HG02981 (cell line): ENCODE data around the gene RCE1.

ENCODE experiments used
- ATAC-seq: cut with Tn5 transposase; IDR thresholded peaks from one replicate; pipeline ENCODE4 v1.9.1; 2021; ENCODE audit warnings: mild to moderate bottlenecking, moderate library complexity; ENCODE audit not compliant: unreplicated experiment

RCE1 gene

GRCh38 chr11:66844496-66845142 is 1.4 kb downstream of the RCE1 start:
- no peak for ATAC-seq

DNA sequence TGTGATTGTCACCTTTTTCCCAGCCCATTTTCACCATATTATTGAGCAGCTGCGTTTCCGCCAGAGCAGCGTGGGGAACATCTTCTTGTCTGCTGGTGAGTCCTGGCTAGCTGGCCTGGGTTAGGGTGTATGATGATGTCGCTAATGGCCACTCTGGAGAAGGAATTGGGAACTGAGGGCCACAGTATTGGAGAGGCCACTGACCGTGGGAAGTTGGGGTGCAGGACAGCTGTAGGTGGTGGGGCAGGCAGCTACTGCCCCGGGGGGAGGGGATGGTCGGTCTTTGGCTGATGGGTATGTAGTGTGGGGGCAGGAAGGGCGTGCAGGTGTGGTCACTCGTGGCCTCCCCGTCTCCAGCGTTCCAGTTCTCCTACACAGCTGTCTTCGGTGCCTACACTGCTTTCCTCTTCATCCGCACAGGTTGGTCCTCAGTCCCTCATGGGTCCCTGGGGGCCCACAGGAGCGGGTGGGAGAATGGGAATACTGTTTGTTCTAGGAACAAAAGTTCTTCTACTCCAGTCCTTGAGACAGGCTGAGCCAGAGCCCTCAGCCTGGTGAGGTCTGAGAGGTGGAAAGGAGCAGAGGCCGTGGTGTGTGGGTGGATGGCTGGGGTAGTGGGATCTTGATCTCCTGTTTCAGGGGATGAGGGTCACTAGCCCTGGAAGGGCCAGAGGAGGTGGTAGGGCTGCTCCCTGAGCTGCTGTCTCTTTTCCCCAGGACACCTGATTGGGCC is 2.1 kb downstream of the RCE1 start:
- no peak for ATAC-seq

GRCh38 chr11:66845876-66846212 is 2.6 kb downstream of the RCE1 start:
- ATAC-seq, result no peak

DNA sequence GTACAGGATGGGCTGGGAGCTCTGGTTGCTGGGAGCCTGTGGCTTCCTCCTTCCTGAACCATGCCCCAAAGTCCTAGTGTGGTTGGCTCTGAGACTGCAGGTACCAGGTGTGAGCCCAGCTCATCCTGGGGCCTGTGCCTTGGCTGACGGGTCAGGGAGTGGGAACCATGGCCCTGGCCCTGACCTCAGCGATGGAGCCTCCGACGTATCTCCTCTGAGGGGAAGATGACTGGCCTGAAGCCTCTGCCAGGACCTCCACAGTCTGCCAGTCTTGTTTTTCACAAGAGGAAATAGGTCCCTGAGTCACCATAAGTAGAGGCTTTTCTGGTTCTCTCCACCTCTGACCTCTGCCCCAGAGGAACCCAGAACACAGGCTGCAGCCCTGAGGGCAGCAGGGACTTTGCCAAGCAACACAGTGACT is 3.4 kb downstream of the RCE1 start:
- no peak for ATAC-seq

DNA sequence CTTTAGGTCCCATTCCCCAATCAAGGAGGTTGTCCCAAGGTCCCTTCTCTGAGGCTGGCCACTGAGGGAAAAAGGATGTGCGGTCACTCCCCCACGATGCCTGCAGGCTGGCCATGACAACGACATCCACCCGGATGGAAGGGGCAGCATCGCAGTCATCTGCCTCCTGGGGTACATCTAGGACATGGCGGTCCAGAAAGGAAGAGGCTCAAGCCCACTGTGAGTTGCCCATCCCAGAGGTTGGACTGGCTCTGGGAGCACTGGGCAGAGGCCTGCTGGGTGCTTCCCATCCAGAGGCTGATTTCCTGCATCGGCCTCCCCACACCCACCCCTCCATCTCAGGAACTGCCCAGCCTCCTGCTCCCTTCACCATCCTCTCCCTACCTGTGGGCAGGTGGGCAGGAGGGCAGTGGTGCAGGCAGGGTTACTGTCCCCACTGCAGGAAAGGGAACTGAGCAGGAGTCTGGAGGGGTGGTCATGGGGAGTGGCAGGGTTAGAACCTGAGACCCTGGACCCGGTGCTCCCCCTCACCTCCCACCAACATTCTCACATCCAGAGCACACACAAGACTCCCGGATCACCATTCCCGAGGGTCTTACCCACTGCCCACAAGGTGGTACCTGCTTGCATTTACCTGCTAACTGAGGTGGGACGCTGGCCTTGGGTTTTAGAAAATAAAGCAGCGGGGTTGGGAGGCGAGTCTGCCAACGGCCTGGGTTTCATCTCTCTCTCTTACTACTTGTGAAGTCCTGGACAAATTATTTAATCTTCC is 4.4 kb downstream of the RCE1 start:
- ATAC-seq, result no peak

DNA sequence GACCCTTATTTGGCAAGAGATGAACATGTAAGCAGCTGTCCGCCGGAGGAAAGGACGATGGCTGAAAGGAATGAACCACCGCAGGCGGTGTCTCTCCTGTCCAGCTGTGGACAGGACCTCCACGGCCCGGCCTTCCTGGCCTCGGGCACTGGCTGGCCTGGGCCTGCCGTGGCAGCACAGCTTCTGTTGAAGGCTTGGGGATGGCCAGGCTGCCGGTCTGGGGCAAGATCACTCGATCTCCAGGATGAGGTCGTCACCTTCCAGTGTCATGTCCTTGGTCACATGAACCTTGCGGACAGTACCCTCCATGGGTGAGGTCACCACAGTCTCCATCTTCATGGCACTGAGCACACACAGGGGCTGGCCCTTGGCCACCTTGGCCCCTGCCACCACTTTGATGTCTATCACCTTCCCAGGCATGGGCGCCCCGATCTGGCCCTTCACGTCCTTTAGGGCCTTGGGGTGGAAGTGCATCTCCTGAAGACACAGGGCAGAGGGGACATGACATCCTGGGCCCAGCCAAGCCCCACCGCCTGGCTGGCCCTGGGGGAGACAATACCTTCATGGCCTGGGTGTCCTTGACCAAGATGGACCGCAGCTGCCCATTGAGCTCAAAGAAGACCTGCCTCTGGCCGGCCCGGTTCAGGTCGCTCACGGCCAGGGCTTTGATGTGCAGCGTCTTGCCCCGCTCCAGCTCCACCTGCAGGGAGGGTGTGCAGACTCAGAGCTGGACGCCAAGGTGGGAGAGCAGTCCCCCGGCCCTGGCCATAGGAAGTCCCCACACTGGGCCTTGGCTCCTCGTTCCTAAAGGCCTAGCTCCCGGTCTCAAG is 5.6 kb downstream of the RCE1 start:
- no peak for ATAC-seq

- ATAC-seq, result no peak
Observed at GRCh38 chr11:66849501-66850234, 6.4 kb downstream of the RCE1 start.

DNA sequence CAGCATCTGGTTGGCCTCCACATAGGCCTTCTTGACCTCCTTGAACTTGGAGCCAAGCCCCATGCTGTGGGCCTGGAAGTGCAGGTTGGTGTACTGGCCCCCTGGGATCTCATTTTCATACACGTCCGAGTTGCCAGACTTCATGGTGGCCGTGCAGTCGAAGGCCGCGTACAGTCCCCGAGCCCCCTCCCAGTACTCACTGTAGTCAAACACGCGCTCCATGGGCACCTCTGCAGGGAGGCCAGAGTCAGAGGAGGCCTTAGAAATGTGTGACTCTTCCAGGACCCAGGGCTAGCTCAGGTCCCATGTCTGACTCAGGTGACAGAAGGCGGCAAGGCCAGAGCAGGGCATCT is 7.0 kb downstream of the RCE1 start:
- ATAC-seq, result no peak

GRCh38 chr11:66850588-66851238 is 7.5 kb downstream of the RCE1 start:
- no peak for ATAC-seq

DNA sequence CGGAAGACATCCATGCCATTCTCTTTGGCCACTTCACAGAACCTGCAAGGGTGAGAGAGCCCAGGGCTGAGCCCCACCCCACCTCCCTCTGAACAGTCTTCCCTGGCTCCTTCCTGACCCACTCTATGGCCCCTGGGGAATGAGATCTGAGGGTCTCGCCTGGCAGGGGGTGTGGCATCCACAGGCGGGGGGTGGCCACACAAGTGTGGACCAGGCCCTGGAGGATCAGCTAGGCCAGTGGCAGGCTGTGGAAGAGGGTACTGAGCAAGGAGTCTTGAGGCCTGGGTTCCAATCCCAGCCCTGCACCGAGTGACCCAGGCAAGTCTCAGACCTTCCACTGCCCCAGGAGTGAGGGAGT is 8.0 kb downstream of the RCE1 start:
- ATAC-seq, result no peak

DNA sequence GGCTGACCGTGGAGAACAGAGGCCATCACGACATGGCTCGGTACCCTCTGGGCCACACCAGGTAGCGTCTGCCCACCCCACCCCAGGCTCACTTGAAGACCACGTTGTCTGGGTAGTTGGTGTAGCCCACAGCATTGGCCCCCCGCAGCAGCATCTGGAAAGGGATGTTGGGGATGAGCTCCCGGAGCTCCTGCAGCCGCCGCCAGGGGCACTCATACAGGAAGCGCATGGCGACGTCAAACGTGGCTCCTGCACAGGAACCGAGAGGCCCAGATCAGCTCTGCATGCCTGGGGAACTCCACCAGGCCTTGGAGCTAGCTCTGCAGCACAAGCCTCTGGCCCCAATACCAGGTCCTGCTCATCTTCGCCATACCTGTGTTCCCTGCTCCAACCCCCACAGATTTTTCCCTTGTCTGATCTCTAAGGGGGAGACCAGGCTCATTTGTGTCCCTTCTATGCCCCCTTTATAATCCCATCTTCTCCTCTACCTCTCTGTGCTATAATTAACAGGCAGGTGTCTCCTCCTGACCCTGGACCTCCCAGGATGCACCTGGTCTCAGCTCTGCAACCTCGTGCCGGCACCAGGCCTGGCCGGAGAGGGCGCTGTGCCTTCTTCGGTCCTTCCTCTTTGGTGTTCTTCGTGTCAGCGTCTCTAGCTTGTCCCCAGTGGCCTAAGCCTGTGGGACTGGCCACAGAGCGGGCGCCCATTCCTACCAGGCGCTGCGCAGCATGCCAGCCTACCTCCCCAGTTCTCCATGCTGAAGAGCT is 8.6 kb downstream of the RCE1 start:
- ATAC-seq, result no peak

GRCh38 chr11:66852466-66853241 is 9.4 kb downstream of the RCE1 start:
- ATAC-seq, result no peak

GRCh38 chr11:66853242-66854229 is 10.3 kb downstream of the RCE1 start:
- no peak for ATAC-seq

DNA sequence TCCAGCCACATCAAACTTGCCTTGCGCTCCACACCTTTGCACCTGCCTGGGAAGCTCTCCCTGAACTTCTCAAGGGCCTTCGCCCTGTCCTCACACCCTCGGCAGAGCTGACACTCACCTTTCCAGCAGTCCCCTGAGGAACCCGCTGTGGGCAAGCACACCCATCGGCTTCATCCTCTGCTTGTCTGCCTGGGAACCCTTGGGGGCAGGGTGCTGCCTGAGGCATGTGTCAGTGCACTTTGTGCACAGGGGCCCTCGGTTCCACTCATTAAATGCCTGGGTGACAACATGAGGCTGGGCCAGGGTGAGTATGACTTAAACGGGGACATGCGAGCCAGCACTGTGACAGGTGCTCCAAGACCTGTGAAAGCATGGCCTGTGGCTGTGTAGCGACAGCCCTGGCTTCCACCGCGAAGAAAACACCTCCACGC is 11.0 kb downstream of the RCE1 start:
- ATAC-seq, result no peak

DNA sequence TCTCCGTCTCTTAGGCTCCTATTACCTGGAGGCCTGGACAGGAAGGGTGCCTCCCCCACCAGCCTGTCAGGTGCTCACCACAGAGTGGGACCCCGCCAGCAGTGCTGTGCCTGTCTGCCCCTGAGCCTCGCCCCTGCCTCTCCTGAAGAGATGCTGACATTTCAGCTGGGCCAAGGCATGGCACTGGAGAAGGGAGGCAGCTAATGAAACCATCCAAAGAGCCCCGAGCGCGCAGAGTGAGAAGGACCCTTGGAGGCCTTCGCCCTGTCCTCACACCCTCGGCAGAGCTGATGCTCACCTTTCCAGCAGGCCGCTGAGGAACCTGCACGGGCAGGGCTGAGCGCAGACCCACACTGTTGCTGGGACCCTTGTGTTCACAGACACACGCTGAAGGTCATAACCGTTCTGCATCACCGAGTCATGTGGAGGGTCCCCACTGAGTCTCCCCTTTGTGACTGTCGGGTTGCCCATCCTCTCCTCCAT is 11.5 kb downstream of the RCE1 start:
- ATAC-seq, result no peak

DNA sequence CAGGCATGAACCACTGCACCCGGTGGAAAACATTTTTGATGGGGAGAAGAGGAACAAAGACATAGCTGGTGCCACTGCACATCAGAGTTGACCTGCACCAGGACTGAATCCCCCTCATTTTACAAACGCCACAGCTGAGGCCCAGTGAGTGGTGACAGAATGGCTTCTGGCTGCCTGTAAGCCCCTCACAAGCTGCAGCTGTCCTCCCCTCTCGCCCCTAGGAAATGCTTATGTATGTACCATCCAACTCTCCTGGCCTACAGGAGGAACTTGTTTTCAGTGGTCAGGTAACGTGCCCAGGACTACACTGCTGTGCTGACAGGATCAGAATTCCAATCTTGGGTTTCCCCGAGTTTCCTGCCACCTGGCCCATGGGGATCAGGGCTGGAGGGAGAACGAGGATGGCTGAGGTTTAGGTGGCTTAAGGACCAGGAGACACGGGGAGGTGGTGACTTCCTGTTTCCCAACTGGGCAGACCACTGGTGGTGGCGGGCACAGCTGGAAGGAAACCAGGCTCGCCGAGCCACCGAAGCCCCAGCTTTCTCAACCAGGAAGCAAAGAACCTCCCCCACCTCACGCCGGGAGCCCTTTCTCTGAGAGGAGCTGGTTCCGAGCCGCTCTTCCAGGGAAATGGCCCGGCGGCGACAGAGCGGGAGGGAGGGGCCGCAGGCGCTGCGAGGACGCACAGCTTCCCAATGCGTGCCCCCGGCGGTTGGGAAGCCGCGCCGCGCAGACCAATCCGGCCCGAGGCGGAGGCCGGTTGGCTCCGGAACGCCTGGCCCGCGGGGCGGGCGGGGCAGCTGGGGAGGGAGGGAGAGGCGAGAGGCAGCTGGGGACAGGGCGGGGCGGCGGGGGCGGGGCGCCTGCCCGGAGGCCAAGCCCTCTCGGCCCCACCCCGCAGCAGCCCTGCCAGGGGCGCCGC is 12.6 kb downstream of the RCE1 start:
- peak; percentile 71 for ATAC-seq
